GM18517 (cell line): ENCODE measurements around the gene ZNF22.

Experiments
- ATAC-seq: cut with Tn5 transposase; IDR thresholded peaks from one replicate; pipeline ENCODE4 v1.9.1; 2021; ENCODE audit warnings: mild to moderate bottlenecking, moderate library complexity; ENCODE audit not compliant: unreplicated experiment

Gene ZNF22

GRCh38 chr10:44963772-44964633 is 36.7 kb upstream of the ZNF22 start:
- no peak for ATAC-seq

GRCh38 chr10:44965104-44965503 is 35.6 kb upstream of the ZNF22 start:
- no peak for ATAC-seq

GRCh38 chr10:44965651-44966097 is 35.0 kb upstream of the ZNF22 start:
- ATAC-seq = peak; percentile 46

- peak; percentile 25 for ATAC-seq
Measured at GRCh38 chr10:44966129-44966815, 34.5 kb upstream of the ZNF22 start.

- ATAC-seq = no peak
Measured at GRCh38 chr10:44966816-44967509, 33.8 kb upstream of the ZNF22 start.

- ATAC-seq = no peak
Measured at GRCh38 chr10:44967616-44968015, 33.1 kb upstream of the ZNF22 start.

GRCh38 chr10:44968091-44968490 is 32.6 kb upstream of the ZNF22 start:
- no peak for ATAC-seq

- ATAC-seq = no peak
Measured at GRCh38 chr10:44968500-44969400, 32.0 kb upstream of the ZNF22 start.

GRCh38 chr10:44969854-44970253 is 30.9 kb upstream of the ZNF22 start:
- no peak for ATAC-seq

- ATAC-seq = no peak
Measured at GRCh38 chr10:44970812-44971395, 29.8 kb upstream of the ZNF22 start.

GRCh38 chr10:44971434-44971833 is 29.3 kb upstream of the ZNF22 start:
- no peak for ATAC-seq

- ATAC-seq = no peak
Measured at GRCh38 chr10:44971935-44972757, 28.6 kb upstream of the ZNF22 start.

- ATAC-seq = no peak
Measured at GRCh38 chr10:44972874-44973306, 27.8 kb upstream of the ZNF22 start.

GRCh38 chr10:44973323-44974081 is 27.2 kb upstream of the ZNF22 start:
- no peak for ATAC-seq

- ATAC-seq = no peak
Measured at GRCh38 chr10:44974082-44974627, 26.6 kb upstream of the ZNF22 start.

- ATAC-seq = peak; percentile 80
Measured at GRCh38 chr10:44974628-44975430, 25.9 kb upstream of the ZNF22 start.
